CD14-positive monocyte (primary cell): ENCODE data around the gene DNAH11. TPM values are rescaled to one million over a fixed set of nuclear protein-coding genes. Genes with fewer than 3 reads are reported as not detected.

Source experiments
- DNase-seq, 3 donors: peaks; one replicate each; pipeline ENCODE4 v3.0.0-alpha.2; 2011 to 2022
- H2AFZ ChIP-seq: 2 replicates; pipeline ENCODE4 v1.6.0; 2012; ENCODE audit warnings: mild to moderate bottlenecking, low read depth, low read length, inconsistent platforms; ENCODE audit not compliant: insufficient read depth, poor library complexity, severe bottlenecking
- H3K27ac ChIP-seq, 2 donors: 1 replicate in 1 of 2; 2 replicates in 1 of 2; pipeline ENCODE4 v1.5.1; 2012 to 2013; ENCODE audit warnings: low read length in 2 of 2, control low read depth in 1 of 2, inconsistent platforms in 1 of 2, low read depth in 1 of 2, mild to moderate bottlenecking in 1 of 2
- H3K27me3 ChIP-seq, 2 donors: one replicate each; pipeline versions ENCODE4 v1.6.0 to v1.6.1; 2011 to 2013; ENCODE audit warnings: low read length in 2 of 2; ENCODE audit not compliant: control insufficient read depth in 2 of 2, insufficient read depth in 2 of 2
- H3K36me3 ChIP-seq, 2 donors: replicated peaks in 1 of 2; 1 replicate in 1 of 2; 2 replicates in 1 of 2; pipeline versions ENCODE4 v1.5.1 to v1.6.1; 2012 to 2013; ENCODE audit warnings: low read length in 2 of 2, control low read depth in 1 of 2, inconsistent platforms in 1 of 2, mild to moderate bottlenecking in 1 of 2; ENCODE audit not compliant: insufficient read depth in 2 of 2, control insufficient read depth in 1 of 2
- H3K4me1 ChIP-seq, 2 donors: 1 replicate in 1 of 2; 2 replicates in 1 of 2; pipeline versions ENCODE4 v1.5.1 to v1.6.1; 2012 to 2013; ENCODE audit warnings: low read length in 2 of 2, control low read depth in 1 of 2, inconsistent platforms in 1 of 2, mild to moderate bottlenecking in 1 of 2, moderate library complexity in 1 of 2; ENCODE audit not compliant: insufficient read depth in 2 of 2, control insufficient read depth in 1 of 2
- H3K4me2 ChIP-seq: replicated peaks from 2 replicates; pipeline ENCODE3; 2012; ENCODE audit warnings: low read length, moderate library complexity, mild to moderate bottlenecking; ENCODE audit not compliant: poor library complexity, severe bottlenecking; ENCODE audit errors: extremely low read depth
- H3K4me3 ChIP-seq, 3 experiments: fragments of 200-600 bp in 1 of 3; sonication (generic) in 1 of 3; replicated peaks in 1 of 3; 1 replicate in 2 of 3; 2 replicates in 1 of 3; pipeline ENCODE4 v1.5.1; 2011 to 2013; ENCODE audit warnings: low read length in 3 of 3, mild to moderate bottlenecking in 3 of 3, control low read depth in 2 of 3, low read depth in 2 of 3, inconsistent platforms in 1 of 3, moderate library complexity in 1 of 3
- H3K79me2 ChIP-seq: 2 replicates; pipeline ENCODE4 v1.6.0; 2012; ENCODE audit warnings: mild to moderate bottlenecking, control low read depth, inconsistent platforms, low read length, moderate library complexity; ENCODE audit not compliant: insufficient read depth
- H3K9ac ChIP-seq: 2 replicates; pipeline ENCODE4 v1.6.0; 2017; ENCODE audit warnings: low read length, mild to moderate bottlenecking; ENCODE audit not compliant: insufficient read depth, poor library complexity, severe bottlenecking
- H3K9me3 ChIP-seq, 2 donors: replicated peaks in 1 of 2; 1 replicate in 1 of 2; 2 replicates in 1 of 2; pipeline versions ENCODE4 v1.5.1 to v1.6.1; 2012 to 2013; ENCODE audit warnings: low read length in 2 of 2, control low read depth in 1 of 2; ENCODE audit not compliant: control insufficient read depth in 1 of 2, insufficient read depth in 1 of 2
- H4K20me1 ChIP-seq: 2 replicates; pipeline ENCODE4 v1.6.0; 2012; ENCODE audit warnings: mild to moderate bottlenecking, low read length, control low read depth, moderate library complexity; ENCODE audit not compliant: insufficient read depth
- H3K27ac Mint-ChIP-seq, 7 donors: one replicate each; pipeline ENCODE4 v1.8.0; 2020; ENCODE audit warnings: mild to moderate bottlenecking in 7 of 7, mixed read lengths in 7 of 7, moderate library complexity in 6 of 7, inconsistent platforms in 2 of 7
- H3K27me3 Mint-ChIP-seq, 3 donors: one replicate each; pipeline ENCODE4 v1.8.0; 2021 to 2022; ENCODE audit warnings: low read depth in 3 of 3, mild to moderate bottlenecking in 3 of 3, mixed read lengths in 3 of 3, moderate library complexity in 3 of 3, inconsistent platforms in 1 of 3
- H3K36me3 Mint-ChIP-seq, 2 donors: one replicate each; pipeline ENCODE4 v1.8.0; 2020; ENCODE audit warnings: mixed read lengths in 2 of 2, inconsistent platforms in 1 of 2, mild to moderate bottlenecking in 1 of 2
- H3K4me1 Mint-ChIP-seq: one replicate; pipeline ENCODE4 v1.8.0; 2020; ENCODE audit warnings: mild to moderate bottlenecking, mixed read lengths
- H3K4me3 Mint-ChIP-seq, 2 donors: one replicate each; pipeline ENCODE4 v1.8.0; 2020; ENCODE audit warnings: mild to moderate bottlenecking in 2 of 2, mixed read lengths in 2 of 2, moderate library complexity in 1 of 2
- H3K9me3 Mint-ChIP-seq, 7 donors: one replicate each; pipeline ENCODE4 v1.8.0; 2020 to 2022; ENCODE audit warnings: mixed read lengths in 7 of 7, mild to moderate bottlenecking in 6 of 7, moderate library complexity in 6 of 7, inconsistent platforms in 2 of 7
- WGBS: methylation state at CpG from one replicate; pipeline ENCODE4 v1.1.5; 2013; ENCODE audit warnings: missing lambda C conversion rate; ENCODE audit not compliant: insufficient coverage; 5-methylcytosine and 5-hydroxymethylcytosine counted together
- intact Hi-C, 2 donors: fragments of 100-400 bp; cut with micrococcal nuclease; formaldehyde crosslinking; loops; one replicate each; pipeline versions ENCODE4 v1.15.0 to v1.15.1; 2023
- polyA plus RNA-seq, 3 donors: library from polyadenylated mRNA; depleted of rRNA in 1 of 3; unstranded in 2 of 3; stranded (reverse) in 1 of 3; fragments of 300-500 nt in 2 of 3; fragments of >200 nt in 1 of 3; fragmentation: Illumina TruSeq in 2 of 3; gene quantifications; 1 replicate in 2 of 3; 2 replicates in 1 of 3; pipeline ENCODE4 v1.2.3, GENCODE V29; 2012 to 2021
- TF ChIP-seq, protein P1 (sequence below): fragments of 200-600 bp; IDR thresholded peaks from one replicate; pipeline ENCODE4 v1.8.0; 2022; ENCODE audit warnings: antibody characterized with exemption, mild to moderate bottlenecking

DNAH11 gene
- polyA plus RNA-seq, 3 donors = not detected

- no peaks in the 10 kb centered on the region for H3K36me3 Mint-ChIP-seq
- H3K36me3 ChIP-seq = no peaks in the 10 kb centered on the region
- 100% methylated on average over 5 of the region's 10 CpGs for WGBS
- H4K20me1 ChIP-seq = no peaks in the 10 kb centered on the region
- no peak overlapping the region for H3K4me3 ChIP-seq
- no peak overlapping the region for H3K9ac ChIP-seq
- H3K9me3 ChIP-seq = no peaks in the 10 kb centered on the region
- intact Hi-C loops = no loop called here
- H3K4me3 Mint-ChIP-seq = no peak overlapping the region
- H3K27me3 Mint-ChIP-seq = peaks cover 0 to 2% (median 0%) of the 10 kb centered on the region in 3 donors
- H3K4me1 ChIP-seq = no peaks in the 10 kb centered on the region
- TF ChIP-seq, protein P1, sequence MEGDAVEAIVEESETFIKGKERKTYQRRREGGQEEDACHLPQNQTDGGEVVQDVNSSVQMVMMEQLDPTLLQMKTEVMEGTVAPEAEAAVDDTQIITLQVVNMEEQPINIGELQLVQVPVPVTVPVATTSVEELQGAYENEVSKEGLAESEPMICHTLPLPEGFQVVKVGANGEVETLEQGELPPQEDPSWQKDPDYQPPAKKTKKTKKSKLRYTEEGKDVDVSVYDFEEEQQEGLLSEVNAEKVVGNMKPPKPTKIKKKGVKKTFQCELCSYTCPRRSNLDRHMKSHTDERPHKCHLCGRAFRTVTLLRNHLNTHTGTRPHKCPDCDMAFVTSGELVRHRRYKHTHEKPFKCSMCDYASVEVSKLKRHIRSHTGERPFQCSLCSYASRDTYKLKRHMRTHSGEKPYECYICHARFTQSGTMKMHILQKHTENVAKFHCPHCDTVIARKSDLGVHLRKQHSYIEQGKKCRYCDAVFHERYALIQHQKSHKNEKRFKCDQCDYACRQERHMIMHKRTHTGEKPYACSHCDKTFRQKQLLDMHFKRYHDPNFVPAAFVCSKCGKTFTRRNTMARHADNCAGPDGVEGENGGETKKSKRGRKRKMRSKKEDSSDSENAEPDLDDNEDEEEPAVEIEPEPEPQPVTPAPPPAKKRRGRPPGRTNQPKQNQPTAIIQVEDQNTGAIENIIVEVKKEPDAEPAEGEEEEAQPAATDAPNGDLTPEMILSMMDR = no peak
- no peaks in the 10 kb centered on the region for H3K4me1 Mint-ChIP-seq
- H2AFZ ChIP-seq = no peak overlapping the region
- no peak for DNase-seq
- H3K27me3 ChIP-seq = no peaks in the 10 kb centered on the region
- H3K79me2 ChIP-seq = no peaks in the 10 kb centered on the region
- H3K4me2 ChIP-seq = no peak overlapping the region
- H3K27ac Mint-ChIP-seq = no peak overlapping the region
- H3K27ac ChIP-seq = no peak overlapping the region
- H3K9me3 Mint-ChIP-seq = peaks cover 0 to 6% (median 0%) of the 10 kb centered on the region in 7 donors
Measured at GRCh38 chr7:21719846-21720245, 177.0 kb downstream of the DNAH11 start.

GRCh38 chr7:21722371-21722770 is 179.5 kb downstream of the DNAH11 start:
- TF ChIP-seq, protein P1 = no peak
- Histone ChIP-seq H3K27ac (no peak overlapping the region), H3K27me3 (no peaks in the 10 kb centered on the region), H3K4me1 (no peaks in the 10 kb centered on the region), H4K20me1 (no peaks in the 10 kb centered on the region), H3K79me2 (no peaks in the 10 kb centered on the region), H3K9me3 (peaks cover 0 to 3% of the 10 kb centered on the region in 2 donors), H3K4me2 (no peak overlapping the region), H3K9ac (no peak overlapping the region), H3K36me3 (no peaks in the 10 kb centered on the region), H2AFZ (no peak overlapping the region), H3K4me3 (no peak overlapping the region)
- WGBS = no CpG with 5 or more reads among the region's 4 CpGs
- H3K4me3 Mint-ChIP-seq = no peak overlapping the region
- H3K36me3 Mint-ChIP-seq = no peaks in the 10 kb centered on the region
- H3K27ac Mint-ChIP-seq = no peak overlapping the region
- H3K9me3 Mint-ChIP-seq = peaks cover 1 to 11% (median 3%) of the 10 kb centered on the region in 7 donors
- intact Hi-C loops = no loop called here
- peaks cover 0 to 2% (median 0%) of the 10 kb centered on the region in 3 donors for H3K27me3 Mint-ChIP-seq
- H3K4me1 Mint-ChIP-seq = no peaks in the 10 kb centered on the region
- no peak for DNase-seq
